Liver (tissue), 9 donors: ENCODE results near the gene BOD1L1. TPM values are rescaled to one million over a fixed set of nuclear protein-coding genes. Genes with fewer than 3 reads are reported as not detected.

Experiments used
- DNase-seq: peaks from one replicate; pipeline ENCODE4 v3.0.0-alpha.2; 2017; ENCODE audit warnings: low spot score
- H3K27ac ChIP-seq, 2 donors: one replicate each; pipeline ENCODE4 v1.7.0; 2013; ENCODE audit warnings: inconsistent platforms in 2 of 2, low read length in 2 of 2, control low read depth in 1 of 2, low read depth in 1 of 2, mild to moderate bottlenecking in 1 of 2
- H3K27me3 ChIP-seq, 4 donors: one replicate each; pipeline versions ENCODE4 v1.6.1 to v1.7.0; 2013; ENCODE audit warnings: low read length in 3 of 4, inconsistent platforms in 1 of 4, mild to moderate bottlenecking in 1 of 4, moderate library complexity in 1 of 4; ENCODE audit not compliant: control insufficient read depth in 4 of 4, insufficient read depth in 4 of 4
- H3K36me3 ChIP-seq, 4 donors: one replicate each; pipeline versions ENCODE4 v1.6.1 to v1.7.0; 2013; ENCODE audit warnings: low read length in 3 of 4, mild to moderate bottlenecking in 3 of 4, low read depth in 1 of 4, moderate library complexity in 1 of 4; ENCODE audit not compliant: control insufficient read depth in 4 of 4, insufficient read depth in 3 of 4
- H3K4me1 ChIP-seq, 4 donors: one replicate each; pipeline versions ENCODE4 v1.6.1 to v1.7.0; 2013; ENCODE audit warnings: low read length in 3 of 4, mild to moderate bottlenecking in 3 of 4, moderate library complexity in 1 of 4; ENCODE audit not compliant: control insufficient read depth in 4 of 4, insufficient read depth in 4 of 4
- H3K4me3 ChIP-seq, 3 donors: one replicate each; pipeline versions ENCODE4 v1.6.1 to v1.7.0; 2013; ENCODE audit warnings: low read length in 3 of 3, control low read depth in 1 of 3, low read depth in 1 of 3, mild to moderate bottlenecking in 1 of 3
- H3K9ac ChIP-seq, 2 donors: one replicate each; pipeline ENCODE4 v1.7.0; 2013; ENCODE audit warnings: low read length in 2 of 2, mild to moderate bottlenecking in 2 of 2, moderate library complexity in 2 of 2, control low read depth in 1 of 2, low read depth in 1 of 2
- H3K9me3 ChIP-seq, 4 donors: one replicate each; pipeline versions ENCODE4 v1.6.1 to v1.7.0; 2013; ENCODE audit warnings: low read length in 3 of 4; ENCODE audit not compliant: control insufficient read depth in 4 of 4
- FOXA1 ChIP-seq: IDR thresholded peaks from 2 replicates; pipeline ENCODE4 v1.6.1; 2016; ENCODE audit warnings: antibody characterized with exemption
- FOXA2 ChIP-seq: IDR thresholded peaks from 2 replicates; pipeline ENCODE4 v1.6.1; 2016; ENCODE audit warnings: antibody characterized with exemption
- HNF4A ChIP-seq, 2 donors: conservative IDR thresholded peaks; 2 replicates each; pipeline ENCODE4 v1.6.1; 2016; ENCODE audit warnings: antibody characterized with exemption in 2 of 2, mild to moderate bottlenecking in 2 of 2
- HNF4G ChIP-seq: IDR thresholded peaks from 2 replicates; pipeline ENCODE4 v1.6.1; 2016; ENCODE audit warnings: antibody characterized with exemption
- MAX ChIP-seq: IDR thresholded peaks from 2 replicates; pipeline ENCODE4 v1.6.1; 2016; ENCODE audit warnings: antibody characterized with exemption
- NR2F2 ChIP-seq: IDR thresholded peaks from 2 replicates; pipeline ENCODE4 v1.6.1; 2016; ENCODE audit warnings: antibody characterized with exemption
- RAD21 ChIP-seq, 2 donors: IDR thresholded peaks; 2 replicates each; pipeline ENCODE4 v1.6.1; 2016; ENCODE audit warnings: antibody characterized with exemption in 2 of 2, mild to moderate bottlenecking in 2 of 2
- REST ChIP-seq: IDR thresholded peaks from 2 replicates; pipeline ENCODE4 v1.6.1; 2016; ENCODE audit warnings: antibody characterized with exemption, mild to moderate bottlenecking
- RXRA ChIP-seq, 2 donors: IDR thresholded peaks; 2 replicates each; pipeline ENCODE4 v1.6.1; 2017 to 2018; ENCODE audit warnings: antibody characterized with exemption in 2 of 2, mild to moderate bottlenecking in 1 of 2
- SP1 ChIP-seq: IDR thresholded peaks from 2 replicates; pipeline ENCODE4 v1.6.1; 2018; ENCODE audit warnings: antibody characterized with exemption, mild to moderate bottlenecking
- TAF1 ChIP-seq: conservative IDR thresholded peaks from 2 replicates; pipeline ENCODE4 v1.6.1; 2016; ENCODE audit warnings: antibody characterized with exemption, mild to moderate bottlenecking
- YY1 ChIP-seq: IDR thresholded peaks from 2 replicates; pipeline ENCODE4 v1.6.1; 2016; ENCODE audit warnings: antibody characterized with exemption, mild to moderate bottlenecking
- ZBTB33 ChIP-seq: IDR thresholded peaks from 2 replicates; pipeline ENCODE4 v1.6.1; 2016; ENCODE audit warnings: antibody characterized with exemption
- WGBS: extraction: QIAGEN DNeasy Blood & Tissue Kit; methylation state at CpG from one replicate; pipeline ENCODE4 v1.1.7; 2013; 5-methylcytosine and 5-hydroxymethylcytosine counted together
- polyA plus RNA-seq, 2 donors: library from polyadenylated mRNA; stranded (reverse) in 1 of 2; unstranded in 1 of 2; fragments of 200-250 nt in 1 of 2; fragments of >200 nt in 1 of 2; fragmentation: Nextera tagmentation in 1 of 2; extraction: Ambion mirVana in 1 of 2; gene quantifications; one replicate each; pipeline versions ENCODE4 v1.2.1 to v1.2.3, GENCODE V29; 2013 to 2015
- total RNA-seq, 2 donors: library from RNA; depleted of rRNA; stranded (reverse); fragments of >200 nt; gene quantifications; one replicate each; pipeline ENCODE4 v1.2.3, GENCODE V29; 2014
- TF ChIP-seq, protein P1 (sequence below): IDR thresholded peaks from 2 replicates; pipeline ENCODE4 v1.6.1; 2016; ENCODE audit warnings: antibody characterized with exemption
- TF ChIP-seq, protein P2 (sequence below): fragments of 150-350 bp; IDR thresholded peaks from 2 replicates; pipeline ENCODE4 v1.5.1; 2017; ENCODE audit warnings: improper control_type of control experiment, low read depth, low read length; ENCODE audit not compliant: missing input control
- donor health status: healthy.
- donor health status: healthy.
- donor health status: healthy.
- donor health status: healthy.
- donor health status: healthy.

Gene BOD1L1
- total and polyA plus RNA-seq, 4 donors, result 4.1 to 19.2 (median 10.2) TPM

- Histone ChIP-seq H3K4me1 (peaks cover 0 to 3% (median 0%) of the 10 kb centered on the region in 4 donors), H3K27ac (no peak overlapping the region), H3K4me3 (no peak overlapping the region), H3K9me3 (no peaks in the 10 kb centered on the region), H3K36me3 (peaks cover 6 to 33% (median 30%) of the 10 kb centered on the region in 4 donors), H3K27me3 (no peaks in the 10 kb centered on the region), H3K9ac (no peak overlapping the region)
- no peak for DNase-seq
- TF ChIP-seq, protein P1, sequence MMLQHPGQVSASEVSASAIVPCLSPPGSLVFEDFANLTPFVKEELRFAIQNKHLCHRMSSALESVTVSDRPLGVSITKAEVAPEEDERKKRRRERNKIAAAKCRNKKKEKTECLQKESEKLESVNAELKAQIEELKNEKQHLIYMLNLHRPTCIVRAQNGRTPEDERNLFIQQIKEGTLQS, result no peak
- TF ChIP-seq HNF4G (no peak), HNF4A (conservative IDR thresholded peaks at IDR 0.05) (no peak), MAX (no peak), REST (no peak), ZBTB33 (no peak), YY1 (no peak), NR2F2 (no peak), SP1 (no peak), RXRA (IDR thresholded peaks at IDR 0.05) (no peak), FOXA2 (no peak), TAF1 (no peak)
- TF ChIP-seq, protein P2, sequence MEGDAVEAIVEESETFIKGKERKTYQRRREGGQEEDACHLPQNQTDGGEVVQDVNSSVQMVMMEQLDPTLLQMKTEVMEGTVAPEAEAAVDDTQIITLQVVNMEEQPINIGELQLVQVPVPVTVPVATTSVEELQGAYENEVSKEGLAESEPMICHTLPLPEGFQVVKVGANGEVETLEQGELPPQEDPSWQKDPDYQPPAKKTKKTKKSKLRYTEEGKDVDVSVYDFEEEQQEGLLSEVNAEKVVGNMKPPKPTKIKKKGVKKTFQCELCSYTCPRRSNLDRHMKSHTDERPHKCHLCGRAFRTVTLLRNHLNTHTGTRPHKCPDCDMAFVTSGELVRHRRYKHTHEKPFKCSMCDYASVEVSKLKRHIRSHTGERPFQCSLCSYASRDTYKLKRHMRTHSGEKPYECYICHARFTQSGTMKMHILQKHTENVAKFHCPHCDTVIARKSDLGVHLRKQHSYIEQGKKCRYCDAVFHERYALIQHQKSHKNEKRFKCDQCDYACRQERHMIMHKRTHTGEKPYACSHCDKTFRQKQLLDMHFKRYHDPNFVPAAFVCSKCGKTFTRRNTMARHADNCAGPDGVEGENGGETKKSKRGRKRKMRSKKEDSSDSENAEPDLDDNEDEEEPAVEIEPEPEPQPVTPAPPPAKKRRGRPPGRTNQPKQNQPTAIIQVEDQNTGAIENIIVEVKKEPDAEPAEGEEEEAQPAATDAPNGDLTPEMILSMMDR, result no peak
- 97% methylated on average over 2 of the region's 2 CpGs for WGBS
Observed at GRCh38 chr4:13618212-13618806, 9.2 kb downstream of the BOD1L1 start.

- no peak for DNase-seq
- 83% methylated on average over 3 of the region's 3 CpGs for WGBS
- H3K27me3 ChIP-seq, result no peaks in the 10 kb centered on the region
- H3K4me3 ChIP-seq, result no peak overlapping the region
- no peaks in the 10 kb centered on the region for H3K4me1 ChIP-seq
- no peak overlapping the region for H3K27ac ChIP-seq
- H3K36me3 ChIP-seq, result peaks cover 5 to 38% (median 33%) of the 10 kb centered on the region in 4 donors
- no peaks in the 10 kb centered on the region for H3K9me3 ChIP-seq
- TF ChIP-seq FOXA1 (no peak), HNF4G (no peak), TAF1 (no peak), SP1 (no peak), HNF4A (conservative IDR thresholded peaks at IDR 0.05) (no peak), REST (no peak), NR2F2 (no peak), RAD21 (IDR thresholded peaks at IDR 0.05) (no peak), ZBTB33 (no peak)
- TF ChIP-seq, protein P1, result no peak
- no peak overlapping the region for H3K9ac ChIP-seq
Observed at GRCh38 chr4:13617801-13618200, 9.7 kb downstream of the BOD1L1 start.
